Esophagus squamous epithelium (tissue), 4 donors: ENCODE measurements around the gene PTGES3L.

Source experiments
- CTCF ChIP-seq, 6 experiments: fragments of 450-650 bp in 4 of 6; fragments of 200-600 bp in 2 of 6; sonication (generic) in 2 of 6; IDR thresholded peaks; one replicate each; pipeline ENCODE4 v1.5.1; 2016 to 2019; ENCODE audit warnings: antibody characterized with exemption in 6 of 6, mild to moderate bottlenecking in 4 of 6, moderate library complexity in 4 of 6
- POLR2A ChIP-seq, 4 donors: fragments of 450-650 bp; IDR thresholded peaks; one replicate each; pipeline ENCODE4 v1.6.1; 2017; ENCODE audit warnings: antibody characterized with exemption in 4 of 4, mild to moderate bottlenecking in 4 of 4, moderate library complexity in 3 of 4

GRCh38 chr17:43011728-43012472 is 32.0 kb upstream of the PTGES3L start:
- no peak for TF ChIP-seq POLR2A (IDR thresholded peaks at IDR 0.05)
- TF ChIP-seq CTCF (IDR thresholded peaks at IDR 0.05), result no peak
